GM19240 (cell line): ENCODE measurements around the gene RPN2.

Experiments used
- DNase-seq: peaks from one replicate; pipeline ENCODE4 v3.0.0; 2011; ENCODE audit warnings: low spot score; ENCODE audit not compliant: insufficient read length

Gene RPN2

DNA sequence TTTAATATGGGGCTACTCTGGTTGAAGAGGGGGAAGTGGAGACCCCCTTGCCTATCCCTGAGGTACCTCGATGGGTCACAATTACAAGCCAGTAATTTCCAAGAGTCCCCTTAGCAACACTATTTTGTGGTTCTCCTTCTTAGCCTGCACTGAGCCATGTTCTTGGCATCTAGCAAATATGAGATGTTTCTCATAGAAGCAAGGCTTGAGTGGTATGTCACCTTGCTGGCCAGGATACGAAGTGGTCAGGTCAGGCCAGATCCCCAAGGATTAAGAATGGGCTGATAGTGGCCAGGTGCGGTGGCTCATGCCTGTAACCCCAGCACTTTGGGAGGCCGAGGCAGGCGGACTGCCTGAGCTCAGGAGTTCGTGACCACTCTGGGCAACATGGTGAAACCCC, 84.6 kb downstream of the RPN2 start:
- no peak for DNase-seq

GRCh38 chr20:37265152-37265551, 86.0 kb downstream of the RPN2 start:
- DNase-seq: no peak

- no peak for DNase-seq
Measured at GRCh38 chr20:37266940-37267666, 88.0 kb downstream of the RPN2 start.

DNA sequence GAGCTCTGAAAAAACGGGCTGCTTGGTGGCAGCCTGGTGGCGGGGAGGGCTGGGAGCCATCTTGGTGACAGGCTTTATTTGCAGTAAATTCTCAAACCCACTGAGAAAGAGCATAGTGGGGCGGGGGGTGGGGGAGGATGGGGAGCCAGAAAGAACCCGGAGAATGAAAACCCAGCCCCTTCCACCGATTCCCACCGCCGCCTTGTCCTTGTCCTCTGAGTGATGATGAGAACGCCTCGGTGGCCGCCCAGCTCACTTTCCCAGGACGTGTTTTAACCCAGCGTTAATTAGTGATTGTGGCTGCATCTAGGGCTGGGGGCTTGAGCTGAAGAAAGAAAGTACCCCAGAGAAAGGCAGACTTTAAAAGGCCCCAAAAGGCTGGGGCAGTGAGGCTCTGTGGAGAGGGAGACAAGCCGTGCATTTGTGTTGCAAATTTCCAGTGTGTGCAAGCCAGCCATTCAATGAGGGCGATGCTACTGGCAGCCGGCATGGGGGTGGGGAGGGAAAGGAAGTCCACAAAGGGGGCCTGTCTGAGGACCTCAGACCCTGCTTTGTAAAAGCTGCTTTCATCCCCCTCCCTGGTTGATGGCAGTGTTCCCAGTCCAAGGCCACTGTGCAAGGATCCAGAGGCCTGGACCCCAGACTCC, 88.7 kb downstream of the RPN2 start:
- no peak for DNase-seq

GRCh38 chr20:37270576-37271420, 91.7 kb downstream of the RPN2 start:
- no peak for DNase-seq

DNA sequence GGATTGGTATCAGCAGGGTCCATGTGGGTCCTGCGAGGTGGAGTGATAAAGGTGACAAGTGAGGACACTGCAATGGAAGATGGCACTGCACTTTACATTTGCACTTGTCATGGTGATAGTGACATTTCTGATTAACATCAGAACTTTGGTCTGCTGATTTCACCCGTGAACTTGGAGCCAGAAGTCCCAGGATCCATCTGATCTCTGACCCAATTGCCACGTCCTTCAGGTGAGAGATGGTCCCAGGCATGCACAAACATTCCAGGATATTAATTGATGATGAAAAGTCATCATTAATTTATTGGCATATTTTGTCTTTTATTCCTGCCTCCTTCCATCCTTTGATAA, 92.3 kb downstream of the RPN2 start:
- no peak for DNase-seq

GRCh38 chr20:37273988-37274387, 94.9 kb downstream of the RPN2 start:
- no peak for DNase-seq

- no peak for DNase-seq
Measured at GRCh38 chr20:37274851-37275524, 95.9 kb downstream of the RPN2 start.

DNA sequence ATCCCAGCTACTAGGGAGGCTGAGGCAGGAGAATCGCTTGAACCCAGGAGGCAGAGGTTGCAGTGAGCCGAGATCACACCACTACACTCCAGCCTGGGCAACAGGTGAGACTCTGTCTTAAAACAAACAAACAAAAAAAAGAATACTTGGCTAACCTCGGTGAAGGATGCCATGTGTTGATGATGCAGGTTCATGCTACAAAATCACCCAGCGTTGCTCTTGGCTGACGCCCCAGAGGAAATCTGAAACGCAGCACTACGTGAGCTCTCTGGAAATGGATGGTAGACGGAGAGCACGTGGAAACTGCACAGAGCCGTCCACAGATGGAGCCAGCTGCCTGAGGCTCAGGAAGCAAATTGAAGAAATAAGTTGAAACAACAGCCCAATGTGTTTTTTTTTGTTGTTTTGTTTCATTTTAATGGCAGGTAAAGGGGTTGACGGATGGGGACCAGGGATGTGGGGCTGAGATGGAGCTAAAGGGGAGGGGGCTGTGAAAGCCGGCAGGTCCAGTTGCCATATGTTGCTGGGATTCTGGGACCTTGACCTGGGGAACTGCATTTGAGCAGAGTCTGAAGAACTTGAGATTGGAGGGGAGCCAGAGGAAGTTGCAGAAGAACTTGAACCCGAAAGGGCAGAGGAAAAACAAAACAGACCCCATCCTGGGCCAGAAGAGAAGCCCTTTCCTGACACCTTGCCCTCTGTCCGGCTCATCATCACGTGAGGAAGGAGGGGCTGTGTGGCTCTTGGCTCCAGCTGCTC, 97.5 kb downstream of the RPN2 start:
- DNase-seq: peak; percentile 58

- no peak for DNase-seq
Measured at GRCh38 chr20:37277253-37277593, 98.1 kb downstream of the RPN2 start.

GRCh38 chr20:37278966-37279590, 99.9 kb downstream of the RPN2 start:
- DNase-seq: no peak

DNA sequence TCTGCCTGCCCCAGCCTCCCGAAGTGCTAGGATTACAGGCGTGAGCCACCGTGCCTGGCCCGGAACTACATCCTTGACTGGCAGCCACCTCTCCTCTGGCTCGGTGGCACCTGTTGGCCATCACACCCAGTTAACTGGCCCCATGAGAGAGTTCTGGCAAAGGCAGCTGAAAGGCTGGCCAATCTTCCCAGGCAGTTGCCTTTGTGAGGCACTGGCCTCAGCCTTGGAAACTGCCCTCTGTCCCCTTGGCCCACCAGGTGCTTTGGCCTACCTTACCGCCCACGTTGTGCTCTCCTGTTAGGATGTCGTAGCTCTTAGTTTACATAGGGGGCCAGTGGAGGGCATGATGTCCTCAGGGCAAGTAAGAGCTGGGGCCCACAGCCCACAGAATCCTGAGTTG, 100.7 kb downstream of the RPN2 start:
- no peak for DNase-seq

DNA sequence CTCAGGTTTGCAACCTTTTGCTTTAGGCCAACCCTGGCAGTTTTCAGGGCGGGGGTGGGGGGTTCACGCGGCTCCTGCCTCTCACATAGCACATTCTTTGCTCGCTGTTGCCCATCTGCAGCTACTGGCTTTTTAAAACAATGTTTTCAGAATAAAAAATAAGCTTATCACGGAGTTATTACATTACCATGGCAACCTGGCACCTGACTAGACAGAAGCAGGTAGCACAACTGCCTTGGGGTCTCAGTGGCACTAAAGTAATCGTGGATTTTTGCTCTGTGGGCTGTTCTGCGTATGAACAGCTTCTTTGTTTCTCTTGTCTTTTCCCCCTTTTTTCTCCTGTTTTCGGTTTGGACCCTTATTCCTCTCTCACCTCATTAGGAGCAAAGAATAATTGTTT, 101.3 kb downstream of the RPN2 start:
- DNase-seq: no peak

DNA sequence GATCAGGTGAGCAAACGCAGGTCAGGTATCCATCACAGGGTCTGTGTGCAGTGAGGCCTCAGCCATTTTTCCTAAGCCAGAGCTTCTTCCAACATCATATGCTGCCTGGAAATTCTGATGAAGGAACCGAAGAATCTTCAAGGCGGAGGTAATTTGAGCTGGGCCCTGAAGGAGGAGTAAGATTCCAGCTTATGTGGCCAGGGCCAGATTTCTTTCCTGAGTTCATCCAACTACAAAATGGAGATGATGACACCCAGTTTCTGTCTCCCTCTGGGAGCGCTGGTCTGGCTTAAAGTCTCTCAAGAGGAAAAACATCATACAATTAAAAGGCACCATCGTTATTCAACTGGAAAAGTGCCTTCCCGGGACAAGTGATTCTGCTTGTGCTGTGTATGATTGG, 103.4 kb downstream of the RPN2 start:
- no peak for DNase-seq

GRCh38 chr20:37283530-37284195, 104.5 kb downstream of the RPN2 start:
- DNase-seq: no peak

DNA sequence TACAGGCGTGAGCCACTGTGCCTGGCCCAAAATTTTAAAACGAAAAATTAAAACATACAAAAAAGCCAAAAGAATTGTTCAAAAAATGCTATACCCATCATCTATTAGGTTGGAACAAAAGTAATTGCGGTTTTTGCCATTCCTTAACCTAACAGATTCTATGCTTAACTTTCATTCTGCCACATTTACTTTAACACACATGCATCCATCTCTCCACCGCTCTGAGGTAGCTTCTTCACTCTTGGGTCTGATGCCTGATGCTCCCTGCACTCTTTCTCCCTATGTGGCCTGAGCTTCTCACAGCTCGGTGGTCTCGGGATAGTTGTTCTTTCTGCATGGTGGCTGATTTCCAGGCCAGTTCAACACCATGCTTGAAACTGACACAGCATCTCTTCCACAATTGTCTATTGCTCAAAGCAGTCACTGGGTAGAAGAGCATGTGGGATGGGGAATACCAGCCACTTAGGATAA, 105.6 kb downstream of the RPN2 start:
- no peak for DNase-seq

GRCh38 chr20:37285664-37286374, 106.7 kb downstream of the RPN2 start:
- no peak for DNase-seq

GRCh38 chr20:37288091-37288490, 109.0 kb downstream of the RPN2 start:
- DNase-seq: no peak

DNA sequence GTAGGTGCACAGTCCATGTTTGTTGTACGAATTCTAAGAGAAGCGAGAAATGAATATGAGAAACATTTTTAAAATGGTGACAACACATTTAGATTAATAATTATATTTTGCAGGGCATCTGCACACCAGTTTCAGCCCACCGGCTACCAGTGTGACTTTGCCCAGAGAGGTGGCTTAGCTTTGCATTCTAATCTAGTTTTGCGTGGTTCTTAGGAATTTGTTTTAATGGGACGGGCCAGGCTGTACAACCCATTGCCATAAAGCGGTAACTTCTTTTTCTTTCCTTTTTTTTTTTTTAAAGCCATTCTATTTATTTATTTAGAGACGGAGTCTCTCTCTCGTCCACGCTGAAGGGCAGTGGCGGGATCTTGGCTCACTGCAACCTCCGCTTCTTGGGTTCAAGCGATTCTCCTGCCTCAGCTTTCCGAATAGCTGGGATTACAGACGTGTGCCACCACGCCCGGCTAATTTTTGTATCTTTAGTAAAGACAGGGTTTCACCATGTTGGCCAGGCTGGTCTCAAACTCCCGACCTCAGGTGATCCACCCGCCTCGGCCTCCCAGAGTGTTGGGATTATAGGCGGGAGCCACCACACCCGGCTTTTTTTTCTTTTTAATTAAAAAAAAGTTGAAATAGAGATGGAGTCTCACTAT, 111.2 kb downstream of the RPN2 start:
- DNase-seq: no peak
